ENCODE results near the gene SACS. TPM values are rescaled to one million over a fixed set of nuclear protein-coding genes. Genes with fewer than 3 reads are reported as not detected.

The SACS gene
- total and polyA plus RNA-seq, 2 donors (not counting 3 experiments of a cell fraction or from before 2014, with no cell fraction given): 14.8 to 72.7 TPM

GRCh38 chr13:23443878-23444277 lies 10.4 kb upstream of the SACS start:
- BruUV-seq (replicated peaks): no TSS peak
- no peaks in the 10 kb centered on the region for H3K36me3 ChIP-seq (ENCODE audit: control insufficient read depth in 2 of 2, extremely low read depth in 1 of 2, insufficient read depth in 2 of 2, low read length in 2 of 2)
- TF ChIP-seq MYC (IDR thresholded peaks at IDR 0.05; ENCODE audit: low read depth, low read length) (no peak), CTCF (IDR thresholded peaks at IDR 0.05; ENCODE audit: extremely low read depth in 1 of 2, insufficient read depth in 1 of 2, low read depth in 1 of 2, low read length in 2 of 2) (no peak), EZH2 (IDR thresholded peaks at IDR 0.05; ENCODE audit: borderline replicate concordance, low read depth, low read length, severe bottlenecking) (no peak), POLR2AphosphoS5 (IDR thresholded peaks at IDR 0.05; ENCODE audit: insufficient read depth, low read depth, low read length) (no peak), GATA2 (IDR thresholded peaks at IDR 0.05; ENCODE audit: insufficient read depth, insufficient read length, low read depth, low read length) (no peak), FOS (IDR thresholded peaks at IDR 0.05; ENCODE audit: borderline replicate concordance, insufficient read depth, low read length) (no peak), JUN (IDR thresholded peaks at IDR 0.05; ENCODE audit: borderline replicate concordance, insufficient read depth, insufficient read length, low read depth) (no peak), POLR2A (IDR thresholded peaks at IDR 0.05; ENCODE audit: low read depth, low read length) (no peak)
- TF ChIP-seq, protein P1, sequence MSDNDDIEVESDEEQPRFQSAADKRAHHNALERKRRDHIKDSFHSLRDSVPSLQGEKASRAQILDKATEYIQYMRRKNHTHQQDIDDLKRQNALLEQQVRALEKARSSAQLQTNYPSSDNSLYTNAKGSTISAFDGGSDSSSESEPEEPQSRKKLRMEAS (IDR thresholded peaks at IDR 0.05; ENCODE audit: insufficient read depth, insufficient read length): no peak
- no peak overlapping the region for H3K9ac ChIP-seq (replicated peaks; ENCODE audit: extremely low read depth, insufficient read depth, low read length)
- no peaks in the 10 kb centered on the region for H3K27me3 ChIP-seq (ENCODE audit: control insufficient read depth in 2 of 2, insufficient read depth in 2 of 2, low read length in 2 of 2)
- intact Hi-C loops (cut with micrococcal nuclease): no loop called here
- H3K79me2 ChIP-seq (ENCODE audit: control insufficient read depth, insufficient read depth, low read length): no peaks in the 10 kb centered on the region
- ChIA-PET POLR2A (no interaction called here), CTCF (no interaction called here)
- no peaks in the 10 kb centered on the region for H3K4me1 ChIP-seq (ENCODE audit: control insufficient read depth, extremely low read depth, insufficient read depth, low read length)
- dilution Hi-C loops (cut with MboI; ENCODE audit: extremely low pct_ligation_motif_present, low sequenced_read_pairs): no loop called here
- no peaks in the 10 kb centered on the region for H3K9me3 ChIP-seq (replicated peaks; ENCODE audit: control insufficient read depth, insufficient read depth, low read length)
- H3K4me2 ChIP-seq (ENCODE audit: insufficient read depth, low read length): no peak overlapping the region
- H3K4me3 ChIP-seq (replicated peaks in 1 of 3; ENCODE audit: insufficient read depth in 1 of 3, low read depth in 1 of 3, low read length in 3 of 3): no peak overlapping the region
- no peak overlapping the region for H3K27ac ChIP-seq (ENCODE audit: insufficient read depth, low read depth, low read length)
- no peaks in the 10 kb centered on the region for H3K9me1 ChIP-seq (replicated peaks; ENCODE audit: control insufficient read depth, extremely low read depth, insufficient read depth, low read length)
- no peak overlapping the region for H2AFZ ChIP-seq (ENCODE audit: low read depth, low read length)
- DNase-seq (ENCODE audit: low read depth, low spot score) (no peak), FAIRE-seq (no peak)
- H4K20me1 ChIP-seq (replicated peaks; ENCODE audit: control insufficient read depth, extremely low read depth, insufficient read depth, low read length): no peaks in the 10 kb centered on the region
